Osteocyte (in vitro differentiated cells): ENCODE data around the gene GNRH2. TPM values are rescaled to one million over a fixed set of nuclear protein-coding genes. Genes with fewer than 3 reads are reported as not detected.

ENCODE experiments used
- DNase-seq: peaks from one replicate; pipeline ENCODE4 v3.0.0; 2021; ENCODE audit warnings: mixed read lengths; ENCODE audit not compliant: unreplicated experiment; ENCODE audit errors: extremely low spot score
- H3K27ac Mint-ChIP-seq: one replicate; pipeline ENCODE4 v1.8.0; 2021; ENCODE audit warnings: mild to moderate bottlenecking, mixed read lengths; ENCODE audit not compliant: unreplicated experiment
- H3K27me3 Mint-ChIP-seq: one replicate; pipeline ENCODE4 v1.8.0; 2021; ENCODE audit warnings: mixed read lengths; ENCODE audit not compliant: unreplicated experiment
- H3K36me3 Mint-ChIP-seq: one replicate; pipeline ENCODE4 v1.8.0; 2021; ENCODE audit warnings: mixed read lengths; ENCODE audit not compliant: unreplicated experiment
- H3K4me1 Mint-ChIP-seq: one replicate; pipeline ENCODE4 v1.8.0; 2021; ENCODE audit warnings: mixed read lengths; ENCODE audit not compliant: unreplicated experiment
- H3K4me3 Mint-ChIP-seq: one replicate; pipeline ENCODE4 v1.8.0; 2021; ENCODE audit warnings: mild to moderate bottlenecking, moderate library complexity, mixed read lengths; ENCODE audit not compliant: unreplicated experiment
- H3K9me3 Mint-ChIP-seq: one replicate; pipeline ENCODE4 v1.8.0; 2021; ENCODE audit warnings: mixed read lengths; ENCODE audit not compliant: unreplicated experiment
- CTCF ChIP-seq: fragments of 200-600 bp; sonication (generic); IDR thresholded peaks from 2 replicates; pipeline ENCODE4 v1.5.0; 2021; ENCODE audit warnings: antibody characterized with exemption, mild to moderate bottlenecking, moderate library complexity
- total RNA-seq: library from RNA; stranded (reverse); gene quantifications from 2 replicates; pipeline ENCODE4 v1.2.1, GENCODE V29; 2021

The GNRH2 gene
- total RNA-seq, 1 donor from 2014 or later = not detected

GRCh38 chr20:3041854-3042409 is 1.5 kb upstream of the GNRH2 start:
- Mint-ChIP-seq H3K4me3 (no peak overlapping the region), H3K9me3 (no peaks in the 10 kb centered on the region)
- no peak for DNase-seq

GRCh38 chr20:3042625-3043024 is 797 bp upstream of the GNRH2 start:
- Mint-ChIP-seq H3K4me1 (peaks cover 23% of the 10 kb centered on the region), H3K27ac (no peak overlapping the region), H3K27me3 (no peaks in the 10 kb centered on the region), H3K36me3 (peaks cover 19% of the 10 kb centered on the region), H3K9me3 (no peaks in the 10 kb centered on the region), H3K4me3 (no peak overlapping the region)
- no peak for TF ChIP-seq CTCF
- no peak for DNase-seq

More at GRCh38 chr20:3041854-3042409, 1.5 kb upstream of the GNRH2 start:
- Mint-ChIP-seq H3K36me3 (peaks cover 19% of the 10 kb centered on the region), H3K27ac (peak overlapping the region; percentile 74), H3K27me3 (no peaks in the 10 kb centered on the region), H3K4me1 (peaks cover 21% of the 10 kb centered on the region)
- no peak for TF ChIP-seq CTCF

- H3K4me1 Mint-ChIP-seq = peaks cover 23% of the 10 kb centered on the region
- no peaks in the 10 kb centered on the region for H3K27me3 Mint-ChIP-seq
- TF ChIP-seq CTCF = no peak
- H3K4me3 Mint-ChIP-seq = peak overlapping the region; percentile 87
- H3K9me3 Mint-ChIP-seq = no peaks in the 10 kb centered on the region
- no peak for DNase-seq
- H3K36me3 Mint-ChIP-seq = peaks cover 19% of the 10 kb centered on the region
- no peak overlapping the region for H3K27ac Mint-ChIP-seq
Observed at GRCh38 chr20:3044336-3044965, 1.0 kb downstream of the GNRH2 start.

- peak overlapping the region; percentile 80 for H3K27ac Mint-ChIP-seq
- H3K27me3 Mint-ChIP-seq = no peaks in the 10 kb centered on the region
- TF ChIP-seq CTCF = no peak
- H3K4me1 Mint-ChIP-seq = peaks cover 23% of the 10 kb centered on the region
- H3K9me3 Mint-ChIP-seq = no peaks in the 10 kb centered on the region
- no peak for DNase-seq
- H3K4me3 Mint-ChIP-seq = peak overlapping the region; percentile 87
- peaks cover 18% of the 10 kb centered on the region for H3K36me3 Mint-ChIP-seq
Observed at GRCh38 chr20:3045042-3045815, 1.8 kb downstream of the GNRH2 start.
